ENCODE results near the gene PRELID1. TPM values are rescaled to one million over a fixed set of nuclear protein-coding genes. Genes with fewer than 3 reads are reported as not detected.

Gene PRELID1
- total RNA-seq, 2 experiments from 2014 or later, result 232 to 249 TPM

DNA sequence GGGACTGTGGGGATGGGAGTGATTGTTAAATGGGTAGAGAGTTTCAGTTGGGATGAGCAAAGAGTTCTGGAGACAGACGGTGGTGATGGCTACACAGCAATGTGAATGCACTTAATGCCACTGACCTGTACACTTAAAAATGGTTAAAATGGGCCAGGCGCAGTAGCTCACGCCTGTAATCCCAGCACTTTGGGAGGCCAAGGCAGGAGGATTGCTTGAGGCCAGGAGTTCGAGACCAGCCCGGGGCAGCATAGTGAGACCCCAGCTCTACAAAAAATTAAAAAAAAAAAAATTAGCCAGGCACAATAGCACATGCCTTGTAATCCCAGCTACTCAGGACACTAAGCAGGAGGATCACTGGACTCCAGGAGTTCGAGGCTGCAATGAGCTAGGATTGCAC, 40.2 kb downstream of the PRELID1 start:
- Histone ChIP-seq H3K4me2 (ENCODE audit: low read length) (no peak overlapping the region), H3K27ac (ENCODE audit: low read depth, low read length, poor library complexity, severe bottlenecking) (no peak overlapping the region), H4K20me1 (ENCODE audit: insufficient read depth, low read length) (0 out of 2 replicates have a peak, but pooled peaks cover 4% of the 10 kb centered on the region), H2AFZ (ENCODE audit: low read length) (no peak overlapping the region), H3K4me3 (ENCODE audit: low read depth, low read length, poor library complexity, severe bottlenecking) (no peak overlapping the region), H3K4me1 (ENCODE audit: insufficient read depth, low read length, poor library complexity, severe bottlenecking) (peaks cover 11% of the 10 kb centered on the region), H3K9me3 (ENCODE audit: low read length) (no peaks in the 10 kb centered on the region), H3K79me2 (ENCODE audit: insufficient read depth, low read depth, low read length) (peaks cover 76% of the 10 kb centered on the region), H3K36me3 (ENCODE audit: insufficient read depth, low read length) (peaks cover 84% of the 10 kb centered on the region), H3K9me2 (ENCODE audit: insufficient read depth, low read length) (no peaks in the 10 kb centered on the region)
- no TSS peak for BruUV-seq (replicated peaks)
- intact Hi-C loops (cut with micrococcal nuclease; ENCODE audit: unreplicated experiment), result no loop called here
- TF ChIP-seq EZH2phosphoT487 (IDR thresholded peaks at IDR 0.05; ENCODE audit: borderline replicate concordance, low read depth, low read length), result no peak
- TF ChIP-seq, protein P1, sequence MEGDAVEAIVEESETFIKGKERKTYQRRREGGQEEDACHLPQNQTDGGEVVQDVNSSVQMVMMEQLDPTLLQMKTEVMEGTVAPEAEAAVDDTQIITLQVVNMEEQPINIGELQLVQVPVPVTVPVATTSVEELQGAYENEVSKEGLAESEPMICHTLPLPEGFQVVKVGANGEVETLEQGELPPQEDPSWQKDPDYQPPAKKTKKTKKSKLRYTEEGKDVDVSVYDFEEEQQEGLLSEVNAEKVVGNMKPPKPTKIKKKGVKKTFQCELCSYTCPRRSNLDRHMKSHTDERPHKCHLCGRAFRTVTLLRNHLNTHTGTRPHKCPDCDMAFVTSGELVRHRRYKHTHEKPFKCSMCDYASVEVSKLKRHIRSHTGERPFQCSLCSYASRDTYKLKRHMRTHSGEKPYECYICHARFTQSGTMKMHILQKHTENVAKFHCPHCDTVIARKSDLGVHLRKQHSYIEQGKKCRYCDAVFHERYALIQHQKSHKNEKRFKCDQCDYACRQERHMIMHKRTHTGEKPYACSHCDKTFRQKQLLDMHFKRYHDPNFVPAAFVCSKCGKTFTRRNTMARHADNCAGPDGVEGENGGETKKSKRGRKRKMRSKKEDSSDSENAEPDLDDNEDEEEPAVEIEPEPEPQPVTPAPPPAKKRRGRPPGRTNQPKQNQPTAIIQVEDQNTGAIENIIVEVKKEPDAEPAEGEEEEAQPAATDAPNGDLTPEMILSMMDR (conservative IDR thresholded peaks at IDR 0.05; ENCODE audit: low read length), result no peak
- POLR2A ChIA-PET, result interaction anchor here (0.7 kb wide), 2 partner anchors 128 to 443 kb away, joined by 3 to 6 read pairs; no protein-coding TSS in a partner anchor
- no peak for DNase-seq (ENCODE audit: low spot score)
- CTCF ChIA-PET (ENCODE audit: unreplicated experiment), result no interaction called here

DNA sequence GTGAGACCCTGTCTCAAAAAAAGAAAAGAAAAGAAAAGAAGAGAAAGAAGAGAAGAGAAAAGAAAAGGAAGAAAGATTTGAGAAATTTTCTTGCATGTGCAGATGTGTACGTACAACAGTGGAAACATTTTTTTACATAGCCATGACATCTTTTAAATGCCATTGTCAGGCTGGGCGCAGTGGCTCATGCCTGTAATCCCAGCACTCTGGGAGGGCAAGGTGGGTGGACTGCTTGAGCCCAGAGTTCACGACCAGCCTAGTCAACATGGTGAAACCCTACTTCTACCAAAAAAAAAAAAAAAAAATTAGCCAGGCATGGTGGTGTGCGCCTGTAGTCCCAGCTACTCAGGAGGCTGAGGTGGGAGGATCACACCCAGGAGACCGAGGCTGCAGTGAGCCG, 41.3 kb downstream of the PRELID1 start:
- BruUV-seq (replicated peaks), result no TSS peak
- CTCF ChIA-PET (ENCODE audit: unreplicated experiment), result no interaction called here
- Histone ChIP-seq H3K4me3 (ENCODE audit: low read depth, low read length, poor library complexity, severe bottlenecking) (no peak overlapping the region), H3K36me3 (ENCODE audit: insufficient read depth, low read length) (peaks cover 81% of the 10 kb centered on the region), H3K4me2 (ENCODE audit: low read length) (no peak overlapping the region), H4K20me1 (ENCODE audit: insufficient read depth, low read length) (0 out of 2 replicates have a peak, but pooled peaks cover 4% of the 10 kb centered on the region), H3K4me1 (ENCODE audit: insufficient read depth, low read length, poor library complexity, severe bottlenecking) (peaks cover 22% of the 10 kb centered on the region), H3K9me3 (ENCODE audit: low read length) (no peaks in the 10 kb centered on the region), H3K9me2 (ENCODE audit: insufficient read depth, low read length) (no peaks in the 10 kb centered on the region), H3K79me2 (ENCODE audit: insufficient read depth, low read depth, low read length) (peaks cover 82% of the 10 kb centered on the region), H2AFZ (ENCODE audit: low read length) (no peak overlapping the region), H3K27ac (ENCODE audit: low read depth, low read length, poor library complexity, severe bottlenecking) (no peak overlapping the region)
- TF ChIP-seq, protein P1 (conservative IDR thresholded peaks at IDR 0.05; ENCODE audit: low read length), result no peak
- TF ChIP-seq EZH2phosphoT487 (IDR thresholded peaks at IDR 0.05; ENCODE audit: borderline replicate concordance, low read depth, low read length), result no peak
- no peak for DNase-seq (ENCODE audit: low spot score)
- intact Hi-C loops (cut with micrococcal nuclease; ENCODE audit: unreplicated experiment), result no loop called here
- POLR2A ChIA-PET, result interaction anchor here (0.7 kb wide), 2 partner anchors 44 to 165 kb away, joined by 3 read pairs; no protein-coding TSS in a partner anchor

DNA sequence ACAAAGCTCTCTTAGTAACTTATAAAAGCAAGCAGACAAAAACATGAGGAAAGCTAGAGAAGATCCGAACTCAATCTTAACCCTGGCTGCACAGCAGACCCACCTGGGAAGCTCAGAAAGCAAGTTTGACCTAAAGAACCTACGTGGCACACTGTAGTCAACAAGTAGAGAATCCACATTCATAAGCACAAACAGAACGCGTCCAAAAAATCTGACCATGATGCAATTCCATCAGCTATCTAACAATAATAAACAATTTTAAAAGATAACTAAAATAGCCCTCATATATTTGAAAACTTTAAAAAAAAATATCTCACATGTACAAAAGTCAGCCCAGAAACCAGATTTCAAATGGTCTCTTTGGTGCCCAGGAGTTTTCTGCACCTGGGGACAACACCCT, 43.2 kb downstream of the PRELID1 start:
- CTCF ChIA-PET (ENCODE audit: unreplicated experiment), result no interaction called here
- peaks cover 11% of the 10 kb centered on the region; the same call in 1 of the 2 replicates for H4K20me1 ChIP-seq (ENCODE audit: insufficient read depth, low read length)
- no peak overlapping the region for H2AFZ ChIP-seq (ENCODE audit: low read length)
- no TSS peak for BruUV-seq (replicated peaks)
- TF ChIP-seq EZH2phosphoT487 (IDR thresholded peaks at IDR 0.05; ENCODE audit: borderline replicate concordance, low read depth, low read length), result no peak
- TF ChIP-seq, protein P1 (conservative IDR thresholded peaks at IDR 0.05; ENCODE audit: low read length), result no peak
- no peaks in the 10 kb centered on the region for H3K9me3 ChIP-seq (ENCODE audit: low read length)
- peaks cover 67% of the 10 kb centered on the region for H3K36me3 ChIP-seq (ENCODE audit: insufficient read depth, low read length)
- POLR2A ChIA-PET, result interaction anchor here (1.0 to 2.1 kb wide), 3 partner anchors 10 to 43 kb away, joined by 3 to 6 read pairs (median 3); no protein-coding TSS in a partner anchor
- no peak for DNase-seq (ENCODE audit: low spot score)
- H3K4me3 ChIP-seq (ENCODE audit: low read depth, low read length, poor library complexity, severe bottlenecking), result no peak overlapping the region
- H3K9me2 ChIP-seq (ENCODE audit: insufficient read depth, low read length), result no peaks in the 10 kb centered on the region
- intact Hi-C loops (cut with micrococcal nuclease; ENCODE audit: unreplicated experiment), result no loop called here
- no peak overlapping the region for H3K4me2 ChIP-seq (ENCODE audit: low read length)
- H3K27ac ChIP-seq (ENCODE audit: low read depth, low read length, poor library complexity, severe bottlenecking), result no peak overlapping the region
- H3K79me2 ChIP-seq (ENCODE audit: insufficient read depth, low read depth, low read length), result peaks cover 86% of the 10 kb centered on the region
- peaks cover 33% of the 10 kb centered on the region for H3K4me1 ChIP-seq (ENCODE audit: insufficient read depth, low read length, poor library complexity, severe bottlenecking)

Measured in OCI-LY7 (cell line).